Motor neuron (in vitro differentiated cells): Measurements from ENCODE around the gene ISM1. TPM values are rescaled to one million over a fixed set of nuclear protein-coding genes. Genes with fewer than 3 reads are reported as not detected.

Source experiments
- ATAC-seq, 8 experiments: fragments of 200-7000 bp; cut with Tn5 transposase; replicated peaks in 6 of 8; 2 replicates each; pipeline ENCODE4 v1.8.0; 2021; ENCODE audit warnings: mild to moderate bottlenecking in 8 of 8, moderate library complexity in 8 of 8
- H3K27ac ChIP-seq, 2 donors: fragments of 250-450 bp; sonication (Bioruptor Pico); 2 replicates each; pipeline ENCODE4 v1.9.0; 2021; ENCODE audit warnings: antibody characterized with exemption in 2 of 2, mild to moderate bottlenecking in 2 of 2, moderate library complexity in 1 of 2
- H3K4me1 ChIP-seq, 2 donors: fragments of 250-450 bp; sonication (Bioruptor Pico); replicated peaks in 1 of 2; 2 replicates each; pipeline ENCODE4 v1.6.1; 2021; ENCODE audit warnings: antibody characterized with exemption in 2 of 2, mild to moderate bottlenecking in 2 of 2, moderate library complexity in 1 of 2
- H3K4me3 ChIP-seq, 5 donors: fragments of 250-450 bp; sonication (Bioruptor Pico); 2 replicates each; pipeline ENCODE4 v1.9.0; 2021; ENCODE audit warnings: antibody characterized with exemption in 5 of 5, mild to moderate bottlenecking in 5 of 5, moderate library complexity in 4 of 5
- WGBS, 10 experiments: fragments of 450-650 bp; shearing (Covaris generic); methylation state at CpG; one replicate each; pipeline ENCODE4 v1.0.0; 2022; 5-methylcytosine and 5-hydroxymethylcytosine counted together
- in situ Hi-C, 9 experiments: fragments of 400-800 bp; cut with MboI; loops; one replicate each; pipeline ENCODE4 v1.15.0; 2021; ENCODE audit warnings: low sequenced_read_pairs in 9 of 9, low pct_unique_long_range_greater_than_20kb in 2 of 9; ENCODE audit not compliant: unreplicated experiment in 9 of 9
- total RNA-seq, 8 experiments: library from RNA; unstranded; fragments of 300-600 nt; gene quantifications; 2 replicates each; pipeline versions ENCODE4 v1.2.3 to v1.2.4, GENCODE V29; 2022

Gene ISM1
- total RNA-seq, 8 experiments from 2014 or later, result 0.09 to 17.9 (median 1.5) TPM

- no peak overlapping the region for H3K27ac ChIP-seq
- peak in 1 of 8 experiments; percentile 11 for ATAC-seq
- in situ Hi-C loops, result loop anchor here in 2 of 9 experiments (25.0 kb wide), 2 partner anchors 113 to 138 kb away; no protein-coding TSS in a partner anchor
- no peak overlapping the region for H3K4me3 ChIP-seq
- no peaks in the 10 kb centered on the region for H3K4me1 ChIP-seq
- 60 to 82% (median 73%) methylated on average over 2 to 4 of the region's 6 CpGs; no CpG with 5 or more reads in 5 of the 10 experiments for WGBS, 10 experiments
Observed at GRCh38 chr20:13250251-13250650, 29.2 kb downstream of the ISM1 start.

- in situ Hi-C loops, result loop anchor here in 2 of 9 experiments (25.0 kb wide), 2 partner anchors 114 to 139 kb away; no protein-coding TSS in a partner anchor
- 78 to 100% (median 93%) methylated on average over 1 to 8 of the region's 8 CpGs; no CpG with 5 or more reads in 1 of the 10 experiments for WGBS, 10 experiments
- Histone ChIP-seq H3K4me1 (no peaks in the 10 kb centered on the region), H3K4me3 (no peak overlapping the region), H3K27ac (no peak overlapping the region)
- ATAC-seq, result no peak
Observed at GRCh38 chr20:13251106-13251903, 30.2 kb downstream of the ISM1 start.

GRCh38 chr20:13251904-13252297, 30.8 kb downstream of the ISM1 start:
- 43 to 100% (median 94%) methylated on average over 1 to 2 of the region's 2 CpGs; no CpG with 5 or more reads in 4 of the 10 experiments for WGBS, 10 experiments
- Histone ChIP-seq H3K27ac (no peak overlapping the region), H3K4me1 (no peaks in the 10 kb centered on the region), H3K4me3 (no peak overlapping the region)
- ATAC-seq, result no peak
- in situ Hi-C loops, result loop anchor here in 2 of 9 experiments (25.0 kb wide), 2 partner anchors 115 to 140 kb away; no protein-coding TSS in a partner anchor

- Histone ChIP-seq H3K27ac (no peak overlapping the region), H3K4me1 (no peaks in the 10 kb centered on the region), H3K4me3 (no peak overlapping the region)
- no peak for ATAC-seq
- 75 to 100% (median 100%) methylated on average over 1 of the region's 1 CpG; no CpG with 5 or more reads in 5 of the 10 experiments for WGBS, 10 experiments
- in situ Hi-C loops, result loop anchor here in 3 of 9 experiments (5.0 to 25.0 kb wide), 3 partner anchors 118 to 143 kb away; no protein-coding TSS in a partner anchor
Observed at GRCh38 chr20:13255356-13255755, 34.3 kb downstream of the ISM1 start.

- no peak overlapping the region for H3K27ac ChIP-seq
- H3K4me3 ChIP-seq, result no peak overlapping the region
- no peak for ATAC-seq
- H3K4me1 ChIP-seq, result no peaks in the 10 kb centered on the region
- in situ Hi-C loops, result loop anchor here in 3 of 9 experiments (5.0 to 25.0 kb wide), 3 partner anchors 119 to 144 kb away; no protein-coding TSS in a partner anchor
- WGBS, 10 experiments, result 67 to 97% (median 89%) methylated on average over 2 to 3 of the region's 3 CpGs; no CpG with 5 or more reads in 4 of the 10 experiments
Observed at GRCh38 chr20:13256606-13257005, 35.5 kb downstream of the ISM1 start.

- in situ Hi-C loops, result loop anchor here in 3 of 9 experiments (5.0 to 25.0 kb wide), 3 partner anchors 123 to 148 kb away; no protein-coding TSS in a partner anchor
- no peak overlapping the region for H3K27ac ChIP-seq
- ATAC-seq, result no peak
- peaks cover 0 to 9% of the 10 kb centered on the region in 2 donors for H3K4me1 ChIP-seq
- H3K4me3 ChIP-seq, result no peak overlapping the region
- 21 to 100% (median 93%) methylated on average over 1 to 3 of the region's 3 CpGs; no CpG with 5 or more reads in 1 of the 10 experiments for whole genome bisulfite sequencing, 10 experiments
Observed at GRCh38 chr20:13259921-13260320, 38.8 kb downstream of the ISM1 start.

GRCh38 chr20:13260650-13261279, 39.7 kb downstream of the ISM1 start:
- H3K27ac ChIP-seq, result no peak overlapping the region
- in situ Hi-C loops, result loop anchor here in 2 of 9 experiments (25.0 kb wide), 2 partner anchors 123 to 148 kb away; no protein-coding TSS in a partner anchor
- H3K4me1 ChIP-seq, result peaks cover 0 to 9% of the 10 kb centered on the region in 2 donors
- ATAC-seq, result peak in 1 of 8 experiments; percentile 46
- WGBS, 10 experiments, result 0 to 84% (median 70%) methylated on average over 1 to 6 of the region's 7 CpGs; no CpG with 5 or more reads in 1 of the 10 experiments
- no peak overlapping the region for H3K4me3 ChIP-seq

GRCh38 chr20:13261460-13262301, 40.6 kb downstream of the ISM1 start:
- 20 to 100% (median 88%) methylated on average over 1 to 7 of the region's 8 CpGs for WGBS, 10 experiments

GRCh38 chr20:13262302-13262650, 41.2 kb downstream of the ISM1 start:
- ATAC-seq, result no peak
- in situ Hi-C loops, result loop anchor here in 2 of 9 experiments (25.0 kb wide), 2 partner anchors 125 to 150 kb away; no protein-coding TSS in a partner anchor
- Histone ChIP-seq H3K4me1 (peaks cover 0 to 9% of the 10 kb centered on the region in 2 donors), H3K4me3 (no peak overlapping the region), H3K27ac (no peak overlapping the region)
- 32 to 100% (median 63%) methylated on average over 1 to 2 of the region's 2 CpGs for WGBS, 10 experiments

More at GRCh38 chr20:13261460-13262301, 40.6 kb downstream of the ISM1 start:
- no peak overlapping the region for H3K27ac ChIP-seq
- in situ Hi-C loops, result loop anchor here in 2 of 9 experiments (25.0 kb wide), 2 partner anchors 124 to 149 kb away; no protein-coding TSS in a partner anchor
- peaks cover 0 to 9% of the 10 kb centered on the region in 2 donors for H3K4me1 ChIP-seq
- H3K4me3 ChIP-seq, result no peak overlapping the region
- ATAC-seq, result peak in 6 of 8 experiments; percentile 52 to 99 (median 89)

- WGBS, 10 experiments, result 33 to 82% (median 69%) methylated on average over 1 to 5 of the region's 9 CpGs; no CpG with 5 or more reads in 3 of the 10 experiments
- in situ Hi-C loops, result loop anchor here in 2 of 9 experiments (25.0 kb wide), 2 partner anchors 126 to 151 kb away; no protein-coding TSS in a partner anchor
- Histone ChIP-seq H3K4me1 (peaks cover 0 to 9% of the 10 kb centered on the region in 2 donors), H3K4me3 (no peak overlapping the region), H3K27ac (no peak overlapping the region)
- peak in 5 of 8 experiments; percentile 35 to 77 (median 57) for ATAC-seq
Observed at GRCh38 chr20:13262671-13263360, 41.7 kb downstream of the ISM1 start.

- H3K27ac ChIP-seq, result no peak overlapping the region
- in situ Hi-C loops, result loop anchor here in 2 of 9 experiments (25.0 kb wide), 2 partner anchors 126 to 151 kb away; no protein-coding TSS in a partner anchor
- WGBS, 10 experiments, result 11 to 100% (median 82%) methylated on average over 1 to 5 of the region's 5 CpGs
Observed at GRCh38 chr20:13263451-13263850, 42.4 kb downstream of the ISM1 start.

More at GRCh38 chr20:13263451-13263850, 42.4 kb downstream of the ISM1 start:
- H3K4me1 ChIP-seq, result peaks cover 0 to 9% of the 10 kb centered on the region in 2 donors
- H3K4me3 ChIP-seq, result no peak overlapping the region
- no peak for ATAC-seq
